BJ (cell line): ENCODE data around the gene TBC1D9B. TPM values are rescaled to one million over a fixed set of nuclear protein-coding genes. Genes with fewer than 3 reads are reported as not detected.

Experiments used
- CTCF ChIA-PET: fragments of 350-600 bp; formaldehyde crosslinking; extraction: SDS; loops from one replicate; lab custom pipeline; 2021; ENCODE audit warnings: antibody characterized with exemption, inconsistent platforms; lab: Yijun Ruan, JAX
- POLR2A ChIA-PET: fragments of 300-600 bp; sonication (Branson Sonifier 250); formaldehyde crosslinking; extraction: SDS; loops from one replicate; lab custom pipeline; 2021; ENCODE audit warnings: antibody characterized with exemption; lab: Charles Lee
- DNase-seq: peaks from one replicate; pipeline ENCODE4 v3.0.0-alpha.2; 2011; ENCODE audit warnings: low read depth
- H3K27me3 ChIP-seq: 2 replicates; pipeline ENCODE4 v1.6.0; 2011; ENCODE audit warnings: low read length; ENCODE audit not compliant: control insufficient read depth, insufficient read depth
- H3K36me3 ChIP-seq: 2 replicates; pipeline ENCODE4 v1.5.1; 2011; ENCODE audit warnings: low read length; ENCODE audit not compliant: control insufficient read depth, insufficient read depth
- H3K4me3 ChIP-seq: 2 replicates; pipeline ENCODE4 v1.5.1; 2011; ENCODE audit warnings: low read depth, mild to moderate bottlenecking, control low read depth, low read length
- CTCF ChIP-seq: IDR thresholded peaks from 2 replicates; pipeline ENCODE4 v1.5.1; 2011; ENCODE audit warnings: low read depth, mild to moderate bottlenecking, control low read depth, inconsistent platforms, low read length, moderate library complexity; ENCODE audit not compliant: insufficient read depth
- polyA plus RNA-seq: library from polyadenylated mRNA; depleted of rRNA; stranded (reverse); fragments of >200 nt; gene quantifications from 2 replicates; pipeline ENCODE4 v1.2.3, GENCODE V29; 2011

TBC1D9B gene
- polyA plus RNA-seq, 1 experiment: 89.0 TPM

GRCh38 chr5:179895861-179896260 lies 11.8 kb downstream of the TBC1D9B start:
- no peaks in the 10 kb centered on the region for H3K27me3 ChIP-seq
- CTCF ChIA-PET: no interaction called here
- peaks cover 48% of the 10 kb centered on the region for H3K36me3 ChIP-seq
- no peak overlapping the region for H3K4me3 ChIP-seq
- TF ChIP-seq CTCF: no peak
- no peak for DNase-seq
- POLR2A ChIA-PET: no interaction called here

DNA sequence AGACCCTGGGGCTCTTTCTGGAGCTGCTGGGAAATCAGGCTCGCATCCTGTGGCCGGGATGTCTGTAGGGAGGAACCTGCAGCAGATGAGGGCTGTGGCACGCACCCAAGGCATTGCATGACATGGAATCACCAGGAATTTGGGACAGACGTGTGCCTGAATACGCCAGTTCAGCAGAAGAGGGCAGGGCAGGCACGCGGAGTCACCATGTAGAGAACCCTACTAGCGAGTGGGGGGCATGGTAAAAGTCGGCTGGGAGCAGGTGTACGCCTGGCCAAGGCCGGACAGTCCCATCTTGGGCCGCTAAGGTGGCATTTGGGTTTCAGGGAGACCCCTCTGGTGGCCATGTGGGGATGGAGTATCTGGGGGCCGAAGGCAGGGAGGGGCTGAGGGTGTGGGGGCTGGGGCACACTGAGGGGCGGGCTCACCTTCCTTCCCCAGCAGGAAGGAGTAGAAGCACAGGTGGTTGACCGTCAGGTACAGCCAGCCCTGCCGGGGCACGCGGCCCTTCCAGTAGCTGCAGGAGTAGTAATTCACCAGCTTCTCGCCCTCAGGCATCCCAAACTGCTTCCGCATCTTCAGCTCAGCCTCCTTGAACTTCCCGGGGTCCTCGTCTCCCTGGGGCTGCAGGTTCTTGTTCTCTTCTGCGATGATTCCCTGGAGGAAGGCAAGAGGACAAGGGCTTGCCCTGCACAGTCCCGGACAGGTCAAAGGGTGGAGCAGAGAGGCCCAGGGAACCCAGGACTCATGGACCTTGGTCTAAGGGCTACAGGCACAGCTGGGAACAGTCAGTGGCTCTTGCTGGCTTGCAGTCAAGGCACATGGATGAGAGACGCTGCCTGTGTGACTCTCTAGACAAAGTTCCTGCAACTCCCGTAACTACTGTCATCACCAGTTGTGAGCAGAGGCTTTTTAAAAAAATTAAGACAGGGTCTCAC lies 13.5 kb downstream of the TBC1D9B start:
- no peaks in the 10 kb centered on the region for H3K27me3 ChIP-seq
- H3K36me3 ChIP-seq: peaks cover 54% of the 10 kb centered on the region
- DNase-seq: no peak
- TF ChIP-seq CTCF: no peak
- CTCF ChIA-PET: no interaction called here
- POLR2A ChIA-PET: no interaction called here
- no peak overlapping the region for H3K4me3 ChIP-seq

- no peak overlapping the region for H3K4me3 ChIP-seq
- no peak for TF ChIP-seq CTCF
- H3K36me3 ChIP-seq: peaks cover 53% of the 10 kb centered on the region
- H3K27me3 ChIP-seq: no peaks in the 10 kb centered on the region
- ChIA-PET POLR2A (no interaction called here), CTCF (interaction anchor here (1.7 kb wide), 1 partner anchor 9 kb away, joined by 4 read pairs; no protein-coding TSS in a partner anchor)
- DNase-seq: no peak
These were observed 14.4 kb downstream of the TBC1D9B start for GRCh38 chr5:179893076-179893957.

GRCh38 chr5:179892255-179892654 lies 15.4 kb downstream of the TBC1D9B start:
- Histone ChIP-seq H3K36me3 (peaks cover 55% of the 10 kb centered on the region), H3K27me3 (no peaks in the 10 kb centered on the region), H3K4me3 (no peak overlapping the region)
- no peak for TF ChIP-seq CTCF
- POLR2A ChIA-PET: no interaction called here
- CTCF ChIA-PET: interaction anchor here (1.7 kb wide), 1 partner anchor 10 kb away, joined by 4 read pairs; no protein-coding TSS in a partner anchor
- no peak for DNase-seq
